ENCODE data around the gene TOLLIP. TPM values are rescaled to one million over a fixed set of nuclear protein-coding genes. Genes with fewer than 3 reads are reported as not detected.

TOLLIP gene
- total and polyA plus RNA-seq, 7 experiments from 2014 or later: 20.9 to 63.8 (median 46.7) TPM

DNA sequence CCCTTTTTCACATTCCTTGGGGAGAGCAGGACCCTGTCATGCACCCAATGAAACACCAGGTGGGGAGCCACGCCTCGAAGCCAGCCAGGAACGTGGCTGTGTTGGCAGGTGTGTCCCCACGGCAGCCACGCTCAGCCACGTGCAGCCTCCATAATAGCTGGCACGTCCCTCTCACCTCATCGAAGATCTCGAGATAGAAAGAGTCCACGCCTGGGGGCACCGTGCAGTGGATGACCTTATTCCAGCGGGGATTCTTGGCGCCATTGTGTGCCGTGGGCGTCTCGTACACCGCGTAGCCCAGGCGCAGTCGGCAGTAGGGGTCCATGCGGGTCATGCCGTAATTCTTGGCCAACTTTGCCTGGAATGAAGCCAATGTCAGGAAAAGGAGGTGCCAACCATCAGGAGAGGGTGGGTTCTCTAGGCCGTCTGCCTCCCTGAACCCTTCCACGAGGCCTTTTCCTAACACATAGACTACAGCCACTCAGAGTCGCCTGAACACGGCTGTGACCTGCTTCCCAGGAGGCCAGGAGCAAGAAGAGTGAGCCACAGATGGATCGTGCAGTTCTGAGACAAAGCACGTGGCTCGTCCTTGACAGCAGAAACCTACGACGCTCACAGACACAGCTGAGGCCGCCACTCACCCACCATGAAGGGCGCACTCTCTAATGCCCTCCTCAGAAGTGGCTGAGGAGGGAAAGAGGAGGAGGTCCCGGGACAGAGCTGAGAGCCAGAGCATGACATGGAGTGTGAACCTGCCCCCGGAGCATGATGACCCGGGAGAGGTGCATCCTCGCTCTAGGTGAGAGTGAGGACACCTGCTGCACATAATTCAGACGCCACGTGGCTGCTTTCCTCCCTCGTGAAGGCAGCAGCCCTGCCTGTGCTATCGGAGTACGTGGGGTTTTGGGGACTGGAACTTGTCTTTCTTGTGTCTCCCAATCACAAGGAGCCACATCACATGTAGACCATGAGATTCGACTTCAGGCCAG lies 19.1 kb downstream of the TOLLIP start:
- no peaks in the 10 kb centered on the region for H3K9me3 ChIP-seq (ENCODE audit: control insufficient read depth in 2 of 3, low read length in 3 of 3)
- DNase-seq (no peak), ATAC-seq (no peak)
- H3K27me3 Mint-ChIP-seq: no peaks in the 10 kb centered on the region
- intact Hi-C loops (cut with micrococcal nuclease): no loop called here
- CTCF ChIA-PET: no interaction called here
- H3K4me1 ChIP-seq (ENCODE audit: control insufficient read depth in 2 of 2, insufficient read depth in 2 of 2, low read length in 2 of 2): no peaks in the 10 kb centered on the region
- peaks cover under 1 to 26% (median 18%) of the 10 kb centered on the region in 5 donors for H3K36me3 Mint-ChIP-seq
- no peak overlapping the region for H3K4me3 Mint-ChIP-seq
- no peak overlapping the region for H3K27ac Mint-ChIP-seq
- H3K27ac ChIP-seq (ENCODE audit: low read depth, low read length): no peak overlapping the region
- H3K4me3 ChIP-seq (ENCODE audit: low read length): no peak overlapping the region
- H3K36me3 ChIP-seq (ENCODE audit: control insufficient read depth in 2 of 3, insufficient read depth in 3 of 3, low read length in 3 of 3): peaks cover 4 to 80% (median 21%) of the 10 kb centered on the region in 3 experiments
- peaks cover 0 to 17% (median 0%) of the 10 kb centered on the region in 7 donors for H3K4me1 Mint-ChIP-seq
- H3K27me3 ChIP-seq (ENCODE audit: control insufficient read depth in 2 of 2, insufficient read depth in 2 of 2, low read length in 2 of 2): no peaks in the 10 kb centered on the region
- H3K9me3 Mint-ChIP-seq: peaks cover 0 to 1% (median 0%) of the 10 kb centered on the region in 11 donors
- POLR2A ChIA-PET: interaction anchor here (0.6 kb wide), 1 partner anchor 61 kb away, joined by 4 read pairs; no protein-coding TSS in a partner anchor

DNA sequence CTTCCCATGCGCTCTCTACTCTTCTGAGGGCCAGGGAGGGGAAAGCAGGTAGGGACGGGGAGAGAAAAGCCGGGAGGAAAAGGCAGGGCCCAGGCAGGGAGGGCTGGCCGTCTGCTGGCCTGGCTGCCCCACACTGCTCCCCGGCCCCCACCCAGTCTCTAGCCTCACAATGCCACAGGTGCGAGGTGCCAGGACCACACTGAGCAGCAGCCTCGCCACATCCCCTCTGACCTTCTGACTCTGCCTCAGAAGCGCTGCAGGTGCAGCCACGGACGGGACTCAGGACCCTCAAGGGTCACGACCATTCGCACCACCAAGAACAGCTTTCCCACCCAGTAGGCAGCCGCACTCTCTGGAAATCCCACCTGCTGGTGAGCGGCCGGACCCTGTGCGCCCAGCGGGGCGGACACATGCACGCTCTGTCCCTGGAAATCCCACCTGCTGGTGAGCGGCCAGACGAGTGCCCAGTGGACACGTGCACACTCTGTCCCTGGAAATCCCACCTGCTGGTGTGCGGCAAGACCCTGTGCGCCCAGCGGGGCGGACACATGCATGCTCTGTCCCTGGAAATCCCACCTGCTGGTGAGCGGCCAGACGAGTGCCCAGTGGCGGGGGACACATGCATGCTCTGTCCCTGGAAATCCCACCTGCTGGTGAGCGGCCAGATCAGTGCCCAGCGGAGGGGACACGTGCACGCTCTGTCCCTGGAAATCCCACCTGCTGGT lies 20.1 kb downstream of the TOLLIP start:
- Mint-ChIP-seq H3K4me1 (peaks cover 0 to 17% (median 0%) of the 10 kb centered on the region in 7 donors), H3K27ac (no peak overlapping the region), H3K27me3 (no peaks in the 10 kb centered on the region), H3K36me3 (peaks cover 3 to 26% (median 18%) of the 10 kb centered on the region in 5 donors), H3K9me3 (peaks cover 0 to 1% (median 0%) of the 10 kb centered on the region in 11 donors), H3K4me3 (no peak overlapping the region)
- ChIA-PET POLR2A (no interaction called here), CTCF (interaction anchor here (0.6 kb wide), 1 partner anchor 284 kb away, joined by 3 read pairs; no protein-coding TSS in a partner anchor)
- Histone ChIP-seq H3K27me3 (ENCODE audit: control insufficient read depth in 2 of 2, insufficient read depth in 2 of 2, low read length in 2 of 2) (no peaks in the 10 kb centered on the region), H3K27ac (ENCODE audit: low read depth, low read length) (no peak overlapping the region), H3K9me3 (ENCODE audit: control insufficient read depth in 2 of 3, low read length in 3 of 3) (no peaks in the 10 kb centered on the region), H3K4me3 (ENCODE audit: low read length) (no peak overlapping the region), H3K36me3 (ENCODE audit: control insufficient read depth in 2 of 3, insufficient read depth in 3 of 3, low read length in 3 of 3) (peaks cover 4 to 85% (median 17%) of the 10 kb centered on the region in 3 experiments), H3K4me1 (ENCODE audit: control insufficient read depth in 2 of 2, insufficient read depth in 2 of 2, low read length in 2 of 2) (no peaks in the 10 kb centered on the region)
- intact Hi-C loops (cut with micrococcal nuclease): no loop called here
- ATAC-seq (no peak), DNase-seq (no peak)

DNA sequence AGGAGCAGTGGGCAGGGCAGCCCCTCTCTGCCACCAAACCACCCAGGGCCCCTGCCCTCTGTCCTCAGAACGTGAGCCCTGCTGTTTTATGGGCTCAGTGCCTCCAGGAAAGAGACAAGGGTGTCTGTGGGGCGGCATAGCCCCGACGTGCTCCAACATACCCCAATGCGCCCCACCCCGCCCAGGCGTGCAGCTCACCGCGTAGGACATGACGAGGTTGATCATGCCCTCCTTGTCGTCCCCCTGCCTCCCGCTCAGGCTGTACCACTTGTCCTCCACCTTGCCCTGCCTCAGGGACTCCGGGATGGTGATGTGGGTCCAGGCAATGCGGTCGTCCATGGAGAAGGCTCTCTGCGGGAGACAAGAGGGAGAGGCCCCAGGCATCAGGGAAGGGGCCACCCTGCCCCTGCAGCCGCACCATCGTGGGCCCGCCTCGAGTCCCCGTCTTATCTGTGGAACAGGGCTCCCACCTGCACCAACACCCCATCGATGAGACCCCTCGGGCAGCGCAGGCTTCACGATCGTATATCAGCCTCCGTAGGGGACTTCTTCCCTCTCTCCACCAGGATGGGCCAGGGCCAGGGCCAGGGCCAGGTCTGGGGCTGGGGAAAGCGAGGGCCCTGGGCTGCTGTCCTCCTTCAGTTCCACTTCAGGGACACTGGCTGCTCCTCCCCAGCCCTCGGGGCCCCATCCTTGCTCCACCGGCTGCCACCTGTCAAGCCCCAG lies 20.8 kb downstream of the TOLLIP start:
- POLR2A ChIA-PET: no interaction called here

DNA sequence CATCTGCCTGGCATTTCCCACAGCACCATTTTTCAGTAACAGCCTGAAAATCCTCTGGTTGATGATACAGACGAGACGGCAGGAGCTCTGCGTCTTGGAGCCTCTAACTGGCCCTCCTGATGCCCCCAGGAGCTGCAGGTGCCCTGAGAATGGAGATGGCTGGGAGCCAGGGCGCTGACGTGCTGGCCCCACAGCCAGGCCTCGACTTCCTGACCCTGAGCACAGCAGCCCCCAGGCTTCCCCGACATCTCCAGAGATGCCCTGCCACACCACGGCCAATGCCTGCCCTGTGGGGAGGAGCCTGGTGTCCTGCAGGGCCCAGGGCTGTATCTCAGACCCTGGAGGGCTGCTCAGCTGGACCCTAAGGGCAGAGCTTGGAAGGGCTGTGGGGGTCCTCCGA lies 21.5 kb downstream of the TOLLIP start:
- Mint-ChIP-seq H3K4me1 (peaks cover 0 to 12% (median 0%) of the 10 kb centered on the region in 7 donors), H3K4me3 (no peak overlapping the region), H3K9me3 (peaks cover 0 to 1% (median 0%) of the 10 kb centered on the region in 11 donors), H3K36me3 (peaks cover 3 to 24% (median 18%) of the 10 kb centered on the region in 5 donors), H3K27me3 (no peaks in the 10 kb centered on the region), H3K27ac (no peak overlapping the region)
- DNase-seq: no peak
- no peak overlapping the region for H3K27ac ChIP-seq (ENCODE audit: low read depth, low read length)
- no peaks in the 10 kb centered on the region for H3K9me3 ChIP-seq (ENCODE audit: control insufficient read depth in 2 of 3, low read length in 3 of 3)
- ChIA-PET CTCF (no interaction called here), POLR2A (no interaction called here)
- H3K36me3 ChIP-seq (ENCODE audit: control insufficient read depth in 2 of 3, insufficient read depth in 3 of 3, low read length in 3 of 3): peaks cover 4 to 88% (median 17%) of the 10 kb centered on the region in 3 experiments
- H3K27me3 ChIP-seq (ENCODE audit: control insufficient read depth in 2 of 2, insufficient read depth in 2 of 2, low read length in 2 of 2): no peaks in the 10 kb centered on the region
- no peak overlapping the region for H3K4me3 ChIP-seq (ENCODE audit: low read length)
- no peaks in the 10 kb centered on the region for H3K4me1 ChIP-seq (ENCODE audit: control insufficient read depth in 2 of 2, insufficient read depth in 2 of 2, low read length in 2 of 2)
- ATAC-seq: no peak
- intact Hi-C loops (cut with micrococcal nuclease): no loop called here

More for the DNA sequence above, 20.8 kb downstream of the TOLLIP start:
- H3K4me1 ChIP-seq (ENCODE audit: control insufficient read depth in 2 of 2, insufficient read depth in 2 of 2, low read length in 2 of 2): no peaks in the 10 kb centered on the region
- no peaks in the 10 kb centered on the region for H3K27me3 ChIP-seq (ENCODE audit: control insufficient read depth in 2 of 2, insufficient read depth in 2 of 2, low read length in 2 of 2)
- intact Hi-C loops (cut with micrococcal nuclease): no loop called here
- H3K4me3 ChIP-seq (ENCODE audit: low read length): no peak overlapping the region
- Mint-ChIP-seq H3K27me3 (no peaks in the 10 kb centered on the region), H3K9me3 (peaks cover 0 to 1% (median 0%) of the 10 kb centered on the region in 11 donors), H3K36me3 (peaks cover 3 to 26% (median 18%) of the 10 kb centered on the region in 5 donors), H3K4me3 (no peak overlapping the region), H3K27ac (no peak overlapping the region), H3K4me1 (peaks cover 0 to 17% (median 0%) of the 10 kb centered on the region in 7 donors)
- DNase-seq: no peak
- CTCF ChIA-PET: interaction anchor here (0.6 kb wide), 1 partner anchor 285 kb away, joined by 3 read pairs; no protein-coding TSS in a partner anchor
- no peaks in the 10 kb centered on the region for H3K9me3 ChIP-seq (ENCODE audit: control insufficient read depth in 2 of 3, low read length in 3 of 3)
- H3K27ac ChIP-seq (ENCODE audit: low read depth, low read length): no peak overlapping the region
- no peak for ATAC-seq
- H3K36me3 ChIP-seq (ENCODE audit: control insufficient read depth in 2 of 3, insufficient read depth in 3 of 3, low read length in 3 of 3): peaks cover 4 to 88% (median 17%) of the 10 kb centered on the region in 3 experiments

DNA sequence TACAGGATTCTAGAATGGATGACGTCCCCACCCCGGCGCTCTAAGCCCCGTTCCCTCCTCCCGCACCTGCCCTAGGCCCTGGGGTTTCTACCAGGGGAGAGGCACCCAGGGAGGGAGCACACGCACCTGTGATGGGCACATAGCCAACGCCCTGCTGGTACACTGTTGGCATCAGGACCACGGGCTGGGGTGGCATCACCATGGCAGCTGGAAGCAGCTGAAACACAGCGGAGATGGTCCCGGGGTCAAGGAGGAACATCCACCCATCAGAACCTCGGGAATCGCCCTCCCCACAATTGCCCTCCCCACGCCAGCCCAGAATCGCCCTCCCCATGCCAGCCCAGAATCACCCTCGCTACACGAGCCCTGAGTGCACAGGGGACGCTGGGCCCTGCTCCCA lies 23.6 kb downstream of the TOLLIP start:
- Mint-ChIP-seq H3K27me3 (no peaks in the 10 kb centered on the region), H3K27ac (no peak overlapping the region), H3K36me3 (peaks cover 3 to 21% (median 7%) of the 10 kb centered on the region in 5 donors), H3K9me3 (no peaks in the 10 kb centered on the region), H3K4me1 (no peaks in the 10 kb centered on the region), H3K4me3 (no peak overlapping the region)
- intact Hi-C loops (cut with micrococcal nuclease): no loop called here
- H3K9me3 ChIP-seq (ENCODE audit: control insufficient read depth in 2 of 3, low read length in 3 of 3): no peaks in the 10 kb centered on the region
- H3K27ac ChIP-seq (ENCODE audit: low read depth, low read length): no peak overlapping the region
- no peak for DNase-seq
- H3K4me3 ChIP-seq (ENCODE audit: low read length): no peak overlapping the region
- H3K27me3 ChIP-seq (ENCODE audit: control insufficient read depth in 2 of 2, insufficient read depth in 2 of 2, low read length in 2 of 2): no peaks in the 10 kb centered on the region
- no peak for ATAC-seq
- peaks cover 4 to 85% (median 22%) of the 10 kb centered on the region in 3 experiments for H3K36me3 ChIP-seq (ENCODE audit: control insufficient read depth in 2 of 3, insufficient read depth in 3 of 3, low read length in 3 of 3)
- no peaks in the 10 kb centered on the region for H3K4me1 ChIP-seq (ENCODE audit: control insufficient read depth in 2 of 2, insufficient read depth in 2 of 2, low read length in 2 of 2)
- CTCF ChIA-PET: no interaction called here
- POLR2A ChIA-PET: no interaction called here

DNA sequence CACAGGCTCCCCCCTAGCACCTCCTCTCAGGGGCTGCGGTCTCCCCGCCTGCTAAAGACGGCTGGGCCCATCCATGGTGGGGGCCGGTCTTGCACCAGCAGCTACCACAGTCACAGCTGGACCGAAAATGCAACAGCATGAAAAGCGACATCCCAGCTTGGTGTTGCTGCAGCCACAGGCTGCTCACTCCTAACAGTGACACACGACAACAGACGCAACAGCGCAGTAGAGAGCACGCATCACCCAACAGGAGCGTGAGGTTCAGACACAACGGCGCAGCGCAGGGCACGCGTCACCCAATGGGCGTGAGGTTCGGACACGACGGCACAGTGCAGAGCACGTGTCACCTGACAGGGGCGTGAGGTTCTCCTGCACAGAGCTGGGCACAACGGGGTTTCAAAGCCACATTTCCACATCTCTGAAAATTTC lies 24.1 kb downstream of the TOLLIP start:
- H3K27ac ChIP-seq (ENCODE audit: low read depth, low read length): no peak overlapping the region
- H3K27me3 ChIP-seq (ENCODE audit: control insufficient read depth in 2 of 2, insufficient read depth in 2 of 2, low read length in 2 of 2): no peaks in the 10 kb centered on the region
- Mint-ChIP-seq H3K36me3 (peaks cover 3 to 21% (median 5%) of the 10 kb centered on the region in 5 donors), H3K27ac (no peak overlapping the region), H3K4me1 (no peaks in the 10 kb centered on the region), H3K4me3 (no peak overlapping the region), H3K27me3 (no peaks in the 10 kb centered on the region), H3K9me3 (no peaks in the 10 kb centered on the region)
- ChIA-PET CTCF (no interaction called here), POLR2A (no interaction called here)
- H3K4me1 ChIP-seq (ENCODE audit: control insufficient read depth in 2 of 2, insufficient read depth in 2 of 2, low read length in 2 of 2): no peaks in the 10 kb centered on the region
- DNase-seq: no peak
- H3K36me3 ChIP-seq (ENCODE audit: control insufficient read depth in 2 of 3, insufficient read depth in 3 of 3, low read length in 3 of 3): peaks cover 4 to 85% (median 22%) of the 10 kb centered on the region in 3 experiments
- no peaks in the 10 kb centered on the region for H3K9me3 ChIP-seq (ENCODE audit: control insufficient read depth in 2 of 3, low read length in 3 of 3)
- intact Hi-C loops (cut with micrococcal nuclease): no loop called here
- ATAC-seq: no peak
- H3K4me3 ChIP-seq (ENCODE audit: low read length): no peak overlapping the region
